ENCODE results near the gene CHRM1.

GRCh38 chr11:62914416-62914815 is 6.7 kb downstream of the CHRM1 start:
- TF ChIP-seq, protein P1, sequence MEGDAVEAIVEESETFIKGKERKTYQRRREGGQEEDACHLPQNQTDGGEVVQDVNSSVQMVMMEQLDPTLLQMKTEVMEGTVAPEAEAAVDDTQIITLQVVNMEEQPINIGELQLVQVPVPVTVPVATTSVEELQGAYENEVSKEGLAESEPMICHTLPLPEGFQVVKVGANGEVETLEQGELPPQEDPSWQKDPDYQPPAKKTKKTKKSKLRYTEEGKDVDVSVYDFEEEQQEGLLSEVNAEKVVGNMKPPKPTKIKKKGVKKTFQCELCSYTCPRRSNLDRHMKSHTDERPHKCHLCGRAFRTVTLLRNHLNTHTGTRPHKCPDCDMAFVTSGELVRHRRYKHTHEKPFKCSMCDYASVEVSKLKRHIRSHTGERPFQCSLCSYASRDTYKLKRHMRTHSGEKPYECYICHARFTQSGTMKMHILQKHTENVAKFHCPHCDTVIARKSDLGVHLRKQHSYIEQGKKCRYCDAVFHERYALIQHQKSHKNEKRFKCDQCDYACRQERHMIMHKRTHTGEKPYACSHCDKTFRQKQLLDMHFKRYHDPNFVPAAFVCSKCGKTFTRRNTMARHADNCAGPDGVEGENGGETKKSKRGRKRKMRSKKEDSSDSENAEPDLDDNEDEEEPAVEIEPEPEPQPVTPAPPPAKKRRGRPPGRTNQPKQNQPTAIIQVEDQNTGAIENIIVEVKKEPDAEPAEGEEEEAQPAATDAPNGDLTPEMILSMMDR (IDR thresholded peaks at IDR 0.05), result no peak
- TF ChIP-seq POLR2A (IDR thresholded peaks at IDR 0.05), result no peak
